ENCODE measurements around the gene CLEC2L.

CLEC2L gene

GRCh38 chr7:139559364-139560105 lies 36.0 kb downstream of the CLEC2L start:
- no peak for DNase-seq

GRCh38 chr7:139560199-139560598 lies 36.7 kb downstream of the CLEC2L start:
- no peak for DNase-seq

- DNase-seq, result no peak
These were observed 37.2 kb downstream of the CLEC2L start for GRCh38 chr7:139560678-139561077.

DNA sequence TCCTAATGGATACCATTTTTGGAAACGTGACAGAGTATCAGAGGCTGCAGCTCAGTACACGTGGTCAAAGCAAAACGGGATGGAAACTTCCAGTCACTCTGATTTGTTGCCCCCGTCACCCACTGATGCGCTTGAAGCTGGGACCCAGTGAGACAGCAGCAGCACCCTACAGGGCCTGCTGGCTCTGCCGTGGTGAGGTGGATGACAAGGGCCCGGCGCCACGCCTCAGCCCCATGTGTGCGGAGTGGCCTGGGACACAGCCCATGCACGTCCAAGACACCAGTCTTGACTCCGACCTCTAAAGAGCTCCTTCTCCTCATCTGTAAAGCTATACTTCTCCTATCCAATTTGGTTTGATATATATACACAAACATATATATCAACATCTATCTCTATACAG lies 39.0 kb downstream of the CLEC2L start:
- no peak for DNase-seq

- DNase-seq, result no peak
These were observed 39.6 kb downstream of the CLEC2L start for GRCh38 chr7:139562961-139563565.

DNA sequence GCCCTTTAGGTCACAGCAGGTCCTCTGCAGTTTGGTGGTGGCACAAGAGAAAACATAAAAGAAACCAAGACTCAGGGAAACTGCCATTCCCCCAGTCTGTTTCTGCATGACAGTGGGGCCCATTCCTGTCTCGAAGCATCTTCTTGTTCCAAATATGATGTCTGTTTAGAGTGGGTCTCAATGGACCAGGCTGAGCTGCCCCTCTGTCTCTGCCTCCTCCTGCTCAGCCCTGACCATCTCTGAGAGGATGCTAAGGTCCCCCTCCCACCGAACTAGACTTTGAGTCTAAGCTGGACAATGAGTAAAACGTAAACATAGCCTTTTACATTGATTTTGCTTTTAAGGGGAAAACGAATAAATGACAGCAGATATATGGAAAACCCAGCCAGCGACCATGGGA lies 40.4 kb downstream of the CLEC2L start:
- no peak for DNase-seq

GRCh38 chr7:139566075-139566474 lies 42.6 kb downstream of the CLEC2L start:
- DNase-seq, result no peak

DNA sequence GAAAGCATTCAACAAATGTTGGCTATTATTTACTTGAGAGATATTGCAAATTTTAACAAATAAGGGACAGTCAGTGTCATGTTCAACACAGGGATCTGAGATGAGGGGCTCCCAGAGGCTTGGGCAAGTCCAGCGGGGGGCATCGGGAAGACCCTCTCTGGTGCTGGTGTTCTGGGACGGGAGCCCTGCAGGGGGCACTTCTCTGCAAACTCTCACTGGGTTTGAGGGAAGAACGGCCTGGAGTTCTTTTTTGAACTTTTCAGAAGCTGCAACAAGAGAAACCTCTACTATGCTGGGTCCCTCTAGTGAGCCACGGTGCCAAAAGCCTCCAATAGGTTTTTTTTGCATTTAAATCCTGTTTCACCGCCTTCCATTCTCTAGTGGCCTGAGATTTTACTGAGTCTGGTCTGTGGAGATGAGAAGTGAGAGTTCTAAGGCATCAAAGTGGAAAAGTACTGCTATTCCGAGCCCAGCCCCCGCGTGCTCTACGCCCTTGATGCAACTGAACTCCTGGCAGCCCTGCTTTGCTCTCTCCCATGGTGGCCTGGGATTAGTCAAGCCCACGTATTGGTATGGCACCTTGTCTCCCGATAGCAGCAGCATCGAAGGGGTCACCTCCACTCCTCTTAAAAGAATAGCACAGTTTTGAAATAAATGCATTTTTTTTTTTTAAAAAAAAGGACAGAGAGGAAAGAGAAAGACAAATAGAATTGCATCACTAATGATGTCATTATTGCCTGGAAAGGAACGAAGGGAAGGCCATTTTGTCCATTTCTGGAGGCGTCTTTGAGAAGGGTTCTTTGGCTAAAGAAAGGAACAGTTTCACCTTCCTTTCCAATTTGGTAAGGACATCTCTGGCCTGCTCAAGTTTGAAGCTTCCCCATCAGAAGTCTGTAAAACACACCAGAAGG lies 43.5 kb downstream of the CLEC2L start:
- DNase-seq, result no peak

DNA sequence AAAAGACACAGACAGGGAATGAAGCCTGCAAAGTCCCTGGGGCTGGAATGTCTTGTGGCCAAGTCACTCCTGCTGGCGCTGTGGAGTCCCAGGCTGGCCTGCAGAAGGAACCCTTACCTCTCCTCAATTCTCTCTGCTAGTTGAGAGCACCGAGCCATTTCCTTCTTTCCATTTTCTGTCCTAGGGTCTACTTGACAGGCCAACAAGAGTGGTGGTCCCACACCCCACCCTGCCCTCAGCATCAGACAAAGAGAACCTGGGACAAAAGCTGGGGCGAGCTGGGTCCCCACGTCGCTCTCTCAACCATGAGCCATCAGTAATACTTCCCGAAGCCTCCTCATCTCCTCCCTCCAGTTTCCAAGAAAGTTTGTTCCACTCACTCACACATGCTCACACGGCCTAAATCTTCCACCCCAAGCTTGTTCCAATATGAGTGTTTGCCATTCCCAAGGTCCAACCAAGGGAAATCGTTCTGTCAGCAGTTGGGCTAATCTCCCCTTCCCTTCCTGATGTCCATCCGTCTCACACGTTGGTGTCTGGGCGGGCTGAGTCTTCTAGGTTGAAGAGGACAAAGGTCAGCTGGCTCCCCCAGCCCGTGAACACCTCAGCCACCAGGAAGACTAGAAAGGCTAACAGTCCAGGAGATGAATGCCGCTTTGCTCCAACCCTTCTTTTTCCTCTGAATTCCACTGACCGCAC lies 44.3 kb downstream of the CLEC2L start:
- no peak for DNase-seq

- DNase-seq, result no peak
These were observed 44.8 kb downstream of the CLEC2L start for GRCh38 chr7:139568346-139568675.

- DNase-seq, result no peak
These were observed 45.5 kb downstream of the CLEC2L start for GRCh38 chr7:139568813-139569490.

GRCh38 chr7:139570119-139570518 lies 46.6 kb downstream of the CLEC2L start:
- no peak for DNase-seq

DNA sequence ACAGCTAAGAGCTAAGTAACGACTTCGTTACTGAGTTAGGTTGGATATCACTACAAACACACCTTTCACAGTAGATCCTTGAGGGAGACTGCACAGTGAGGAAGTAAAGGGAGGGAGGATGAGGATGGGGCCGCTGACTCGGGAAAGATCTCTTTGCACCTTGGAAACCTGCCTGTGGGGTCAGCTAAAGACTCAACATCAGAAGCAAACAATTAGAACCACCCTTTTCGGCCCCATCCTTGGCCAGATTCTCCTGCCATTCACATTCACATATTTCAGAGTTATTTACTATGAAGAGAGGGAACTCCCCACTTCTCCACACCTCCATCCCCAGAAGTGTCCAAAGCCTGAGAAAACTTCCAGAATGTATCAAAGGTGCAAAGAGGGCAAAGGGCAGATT lies 47.1 kb downstream of the CLEC2L start:
- DNase-seq, result no peak

GRCh38 chr7:139571190-139571589 lies 47.7 kb downstream of the CLEC2L start:
- no peak for DNase-seq

GRCh38 chr7:139571651-139572050 lies 48.2 kb downstream of the CLEC2L start:
- no peak for DNase-seq

DNA sequence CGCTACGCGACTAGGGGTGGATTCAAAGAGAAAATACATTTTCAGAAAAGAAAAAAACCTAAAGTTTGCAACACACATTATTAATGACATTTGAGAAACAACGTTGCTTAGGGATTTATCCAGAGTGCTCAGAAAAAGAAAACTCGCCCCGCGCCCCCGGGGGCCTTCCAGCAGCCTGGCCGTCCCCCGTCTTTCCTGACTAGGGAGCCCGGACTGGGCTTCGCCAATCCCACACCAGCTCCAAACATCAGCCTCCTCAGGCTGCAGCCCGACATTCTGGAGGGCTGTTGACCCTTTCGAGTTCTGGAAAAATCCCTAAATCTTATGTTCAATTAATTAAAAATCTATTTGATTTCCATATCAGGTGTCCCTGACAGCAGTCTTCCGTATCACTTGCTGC lies 48.6 kb downstream of the CLEC2L start:
- DNase-seq, result no peak

DNA sequence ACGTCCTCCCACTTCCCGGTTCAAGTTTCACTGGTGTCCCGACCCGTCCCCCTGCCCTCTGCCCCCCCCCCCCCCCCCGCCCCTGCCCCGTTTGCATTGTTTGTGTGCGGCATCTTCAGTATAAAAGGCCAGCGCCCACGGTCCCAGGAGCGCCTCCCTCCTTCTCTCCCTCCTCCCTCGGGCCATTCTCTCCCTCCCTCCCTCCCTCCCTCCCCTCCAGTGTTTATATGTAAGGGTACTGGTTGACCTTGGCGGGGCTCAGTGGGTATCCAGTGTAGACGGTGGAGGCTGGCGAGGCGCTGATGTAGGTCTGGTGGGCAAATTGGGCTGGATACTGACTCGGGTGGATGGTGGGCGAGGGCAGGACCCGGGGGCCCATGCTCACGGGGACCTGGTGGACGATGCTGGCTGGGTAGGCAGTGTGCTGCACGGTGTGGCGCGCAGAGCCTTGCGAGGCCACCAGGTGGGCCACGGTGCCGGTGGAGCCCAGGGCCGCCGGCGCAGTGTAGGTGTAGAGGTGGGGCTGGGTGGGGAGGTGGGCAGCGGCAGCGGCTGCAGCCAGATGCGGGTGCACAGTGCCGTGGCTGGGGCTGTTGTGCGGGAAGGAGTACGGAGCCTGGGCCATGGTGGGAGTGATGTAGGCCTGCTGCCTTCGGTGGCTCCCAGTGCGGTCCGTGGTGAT lies 49.4 kb downstream of the CLEC2L start:
- DNase-seq, result no peak

- no peak for DNase-seq
These were observed 50.4 kb downstream of the CLEC2L start for GRCh38 chr7:139573871-139574270.

DNA sequence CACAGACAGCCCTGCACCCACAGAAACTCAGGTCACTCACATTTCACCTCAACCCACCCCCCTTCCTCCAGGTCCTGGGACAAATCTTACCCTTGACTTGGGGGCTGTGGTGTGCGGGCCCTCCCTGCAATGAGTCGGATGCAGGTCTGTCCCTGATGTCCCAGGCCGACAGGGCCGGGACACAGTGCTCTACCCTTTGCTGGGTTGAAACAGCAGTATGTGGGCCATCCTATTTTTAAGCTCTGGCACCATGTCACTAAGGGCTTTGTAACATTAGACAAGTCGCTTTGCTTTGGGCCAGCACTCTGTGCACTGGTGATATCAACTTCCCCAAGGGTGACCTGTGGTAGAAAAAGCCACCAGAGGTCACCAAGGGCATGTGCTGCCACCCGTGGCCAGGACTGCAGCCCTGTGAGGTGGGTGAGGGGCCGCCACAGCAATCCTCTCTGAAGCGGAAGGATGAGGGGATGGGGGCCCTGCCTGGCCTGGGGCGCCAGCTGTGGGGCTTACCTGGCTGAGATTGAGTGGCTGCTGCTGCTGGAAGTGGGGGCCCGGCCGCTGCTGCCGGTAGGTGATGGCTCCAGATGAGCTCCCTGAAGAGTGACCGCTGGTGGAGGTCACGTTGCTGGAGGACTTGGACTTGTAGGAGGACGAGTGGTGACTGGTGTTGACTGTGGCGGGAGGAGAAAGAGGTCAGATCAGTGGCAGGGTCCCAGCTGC lies 51.3 kb downstream of the CLEC2L start:
- DNase-seq, result no peak

DNA sequence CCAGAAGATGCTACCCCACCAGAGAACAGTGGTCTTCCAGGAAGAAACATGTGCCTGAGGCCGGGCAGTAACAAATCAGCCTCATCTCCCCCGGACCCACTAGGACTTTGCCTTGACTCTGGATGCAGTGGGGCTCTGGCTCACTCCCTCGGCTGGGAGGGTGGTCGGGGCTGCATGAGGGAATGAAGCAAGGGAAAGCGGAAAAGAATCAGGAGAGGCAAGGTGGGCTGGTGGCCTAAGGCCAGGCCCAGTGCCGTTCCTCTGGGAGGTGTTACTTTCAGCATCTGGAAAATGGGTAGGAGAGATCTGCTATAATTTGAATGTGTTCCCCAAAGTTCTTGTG lies 51.8 kb downstream of the CLEC2L start:
- no peak for DNase-seq

- DNase-seq, result no peak
These were observed 52.9 kb downstream of the CLEC2L start for GRCh38 chr7:139576179-139576973.
